HEK293 (cell line): Measurements from ENCODE around the gene COL18A1.

ENCODE experiments used
- CTCF ChIA-PET: fragments of 350-600 bp; formaldehyde crosslinking; extraction: SDS; loops from one replicate; lab custom pipeline; 2021; ENCODE audit warnings: antibody characterized with exemption; lab: Yijun Ruan, JAX
- POLR2A ChIA-PET: fragments of 300-600 bp; formaldehyde crosslinking; extraction: SDS; loops from one replicate; lab custom pipeline; 2020; ENCODE audit warnings: antibody characterized with exemption, inconsistent platforms; lab: Yijun Ruan, JAX
- H3K27ac ChIP-seq: fragments of 200-500 bp; sonication (Bioruptor generic); 2 replicates; pipeline ENCODE4 v1.5.1; 2014; ENCODE audit warnings: low read depth, low read length, control low read depth, inconsistent platforms; ENCODE audit errors: extremely low read depth
- H3K36me3 ChIP-seq, 2 experiments: fragments of 200-500 bp in 1 of 2; sonication (Bioruptor generic) in 1 of 2; 1 replicate in 1 of 2; 2 replicates in 1 of 2; pipeline ENCODE4 v1.5.1; 2014 to 2017; ENCODE audit warnings: inconsistent platforms in 2 of 2, low read length in 2 of 2; ENCODE audit not compliant: control insufficient read depth in 2 of 2, insufficient read depth in 1 of 2
- H3K4me1 ChIP-seq: fragments of 200-500 bp; sonication (Bioruptor generic); 2 replicates; pipeline ENCODE4 v1.5.1; 2014; ENCODE audit warnings: mild to moderate bottlenecking, low read length, inconsistent platforms; ENCODE audit not compliant: control insufficient read depth, insufficient read depth
- H3K4me3 ChIP-seq: 2 replicates; pipeline ENCODE4 v1.5.1; 2011; ENCODE audit warnings: low read depth, mild to moderate bottlenecking, control low read depth, low read length, moderate library complexity
- H3K9me3 ChIP-seq: fragments of 200-500 bp; sonication (Bioruptor generic); 2 replicates; pipeline ENCODE4 v1.5.1; 2014; ENCODE audit warnings: low read depth, low read length, inconsistent platforms; ENCODE audit not compliant: control insufficient read depth, insufficient read depth
- ELK4 ChIP-seq: IDR thresholded peaks from 2 replicates; pipeline ENCODE4 v1.6.1; 2011; ENCODE audit warnings: mild to moderate bottlenecking, low read depth, low read length, borderline replicate concordance
- KLF1 ChIP-seq: fragments of 450-650 bp; formaldehyde crosslinking; IDR thresholded peaks from 2 replicates; pipeline ENCODE4 v1.5.1; 2016; ENCODE audit warnings: missing biosample characterization, missing genetic modification characterization
- MEIS1 ChIP-seq: sonication (generic); formaldehyde crosslinking; IDR thresholded peaks from 2 replicates; pipeline ENCODE4 v1.8.1; 2022; ENCODE audit warnings: missing genetic modification reagents, mild to moderate bottlenecking, borderline replicate concordance
- RBAK ChIP-seq: fragments of 450-650 bp; formaldehyde crosslinking; IDR thresholded peaks from 2 replicates; pipeline ENCODE4 v1.5.1; 2016; ENCODE audit warnings: missing biosample characterization, missing genetic modification characterization
- SALL2 ChIP-seq: fragments of 450-650 bp; formaldehyde crosslinking; IDR thresholded peaks from 2 replicates; pipeline ENCODE4 v1.5.0; 2017; ENCODE audit warnings: missing biosample characterization, mild to moderate bottlenecking, missing genetic modification characterization, borderline replicate concordance
- TCF7L2 ChIP-seq: IDR thresholded peaks from 2 replicates; pipeline ENCODE4 v1.6.1; 2011; ENCODE audit warnings: low read depth, mild to moderate bottlenecking, inconsistent platforms, low read length, moderate library complexity, borderline replicate concordance
- ZBTB21 ChIP-seq: fragments of 450-650 bp; formaldehyde crosslinking; IDR thresholded peaks from 2 replicates; pipeline ENCODE4 v1.5.1; 2017; ENCODE audit warnings: missing biosample characterization, missing genetic modification characterization
- ZBTB6 ChIP-seq: fragments of 450-650 bp; formaldehyde crosslinking; IDR thresholded peaks from 2 replicates; pipeline ENCODE4 v1.5.1; 2017; ENCODE audit warnings: missing biosample characterization, missing genetic modification characterization
- ZFHX2 ChIP-seq: fragments of 450-650 bp; formaldehyde crosslinking; conservative IDR thresholded peaks from 2 replicates; pipeline ENCODE4 v1.5.1; 2016; ENCODE audit warnings: missing biosample characterization, missing genetic modification characterization
- ZNF146 ChIP-seq: fragments of 450-650 bp; formaldehyde crosslinking; IDR thresholded peaks from 2 replicates; pipeline ENCODE4 v1.5.1; 2016; ENCODE audit warnings: missing biosample characterization, missing genetic modification characterization
- ZNF155 ChIP-seq: fragments of 450-650 bp; formaldehyde crosslinking; IDR thresholded peaks from 2 replicates; pipeline ENCODE4 v1.5.1; 2016; ENCODE audit warnings: missing biosample characterization, missing genetic modification characterization
- ZNF311 ChIP-seq: fragments of 450-650 bp; formaldehyde crosslinking; IDR thresholded peaks from 2 replicates; pipeline ENCODE4 v1.5.1; 2017; ENCODE audit warnings: missing biosample characterization, missing genetic modification characterization, borderline replicate concordance
- ZNF354C ChIP-seq: fragments of 450-650 bp; formaldehyde crosslinking; IDR thresholded peaks from 2 replicates; pipeline ENCODE4 v1.5.1; 2016; ENCODE audit warnings: missing biosample characterization, missing genetic modification characterization, low read depth, borderline replicate concordance
- ZNF394 ChIP-seq: fragments of 450-650 bp; formaldehyde crosslinking; IDR thresholded peaks from 2 replicates; pipeline ENCODE4 v1.5.1; 2016; ENCODE audit warnings: missing biosample characterization, missing genetic modification characterization, mild to moderate bottlenecking, moderate library complexity, borderline replicate concordance
- ZNF404 ChIP-seq: fragments of 450-650 bp; formaldehyde crosslinking; IDR thresholded peaks from 2 replicates; pipeline ENCODE4 v1.5.1; 2017; ENCODE audit warnings: missing biosample characterization, missing genetic modification characterization
- ZNF416 ChIP-seq: fragments of 450-650 bp; formaldehyde crosslinking; IDR thresholded peaks from 2 replicates; pipeline ENCODE4 v1.5.1; 2016; ENCODE audit warnings: missing biosample characterization, missing genetic modification characterization
- ZNF426 ChIP-seq: fragments of 450-650 bp; formaldehyde crosslinking; IDR thresholded peaks from 2 replicates; pipeline ENCODE4 v1.5.1; 2017; ENCODE audit warnings: missing biosample characterization, missing genetic modification characterization, mild to moderate bottlenecking, inconsistent platforms, moderate library complexity
- ZNF510 ChIP-seq: fragments of 450-650 bp; formaldehyde crosslinking; IDR thresholded peaks from 2 replicates; pipeline ENCODE4 v1.5.1; 2018; ENCODE audit warnings: mild to moderate bottlenecking, missing genetic modification characterization, missing biosample characterization; ENCODE audit not compliant: insufficient replicate concordance
- ZNF623 ChIP-seq: fragments of 450-650 bp; formaldehyde crosslinking; IDR thresholded peaks from 2 replicates; pipeline ENCODE4 v1.5.1; 2016; ENCODE audit warnings: missing biosample characterization, missing genetic modification characterization
- ZNF660 ChIP-seq: fragments of 450-650 bp; IDR thresholded peaks from 2 replicates; pipeline ENCODE4 v1.5.1; 2018; ENCODE audit warnings: missing biosample characterization, mild to moderate bottlenecking, missing genetic modification characterization
- ZNF670 ChIP-seq: fragments of 450-650 bp; formaldehyde crosslinking; IDR thresholded peaks from 2 replicates; pipeline ENCODE4 v1.5.1; 2016; ENCODE audit warnings: missing biosample characterization, missing genetic modification characterization, low read depth
- ZNF768 ChIP-seq: fragments of 450-650 bp; formaldehyde crosslinking; IDR thresholded peaks from 2 replicates; pipeline ENCODE4 v1.5.1; 2018; ENCODE audit warnings: missing biosample characterization, mild to moderate bottlenecking, missing genetic modification characterization
- ZNF777 ChIP-seq: fragments of 450-650 bp; formaldehyde crosslinking; IDR thresholded peaks from 2 replicates; pipeline ENCODE4 v1.5.1; 2017; ENCODE audit warnings: missing biosample characterization, missing genetic modification characterization, borderline replicate concordance
- ZNF785 ChIP-seq: fragments of 450-650 bp; formaldehyde crosslinking; IDR thresholded peaks from 2 replicates; pipeline ENCODE4 v1.5.1; 2016; ENCODE audit warnings: missing biosample characterization, missing genetic modification characterization
- ZSCAN23 ChIP-seq: fragments of 450-650 bp; formaldehyde crosslinking; IDR thresholded peaks from 2 replicates; pipeline ENCODE4 v1.5.1; 2016; ENCODE audit warnings: missing biosample characterization, missing genetic modification characterization
- TF ChIP-seq, protein P1 (sequence below): fragments of 450-650 bp; IDR thresholded peaks from 2 replicates; pipeline ENCODE4 v1.5.1; 2018; ENCODE audit warnings: missing biosample characterization, mild to moderate bottlenecking, missing genetic modification characterization

Gene COL18A1

DNA sequence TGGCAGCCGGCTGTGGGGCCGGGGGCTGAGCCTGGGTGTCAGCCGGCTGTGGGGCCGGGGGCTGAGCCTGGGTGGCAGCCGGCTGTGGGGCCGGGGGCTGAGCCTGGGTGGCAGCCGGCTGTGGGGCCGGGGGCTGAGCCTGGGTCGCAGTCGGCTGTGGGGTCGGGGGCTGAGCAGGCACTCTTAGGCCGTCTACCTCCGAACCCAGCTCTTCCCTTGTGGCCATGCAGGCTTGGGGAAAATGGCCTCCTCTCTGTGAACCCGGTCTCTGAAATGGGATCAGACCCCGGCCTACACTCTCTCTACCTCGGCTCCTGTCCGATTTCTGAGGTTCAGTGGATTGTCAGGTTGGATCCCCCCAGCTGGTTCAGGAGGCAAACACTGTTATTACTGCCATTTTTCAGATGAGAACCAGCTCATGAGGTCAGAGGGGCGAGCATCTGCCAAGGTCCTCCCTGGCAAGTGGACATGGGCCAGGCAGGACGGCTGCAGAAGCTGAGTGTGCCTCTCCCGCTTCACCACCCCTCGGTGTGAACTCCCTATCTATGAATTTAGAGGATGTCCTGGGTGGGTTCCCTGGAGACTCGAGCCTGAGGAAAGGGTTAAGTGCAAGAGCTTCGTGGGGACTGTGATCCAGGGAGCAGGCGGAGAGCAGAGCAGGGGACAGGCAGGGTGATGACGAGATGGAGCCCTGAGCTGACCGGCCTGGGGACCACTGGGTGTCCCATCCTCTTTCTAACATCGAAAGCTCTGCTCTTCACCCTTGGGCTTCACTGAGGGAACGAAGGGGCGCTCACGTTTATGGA, 10.9 kb upstream of the COL18A1 start:
- no peak overlapping the region for H3K4me3 ChIP-seq
- H3K27ac ChIP-seq, result no peak overlapping the region
- ChIA-PET CTCF (interaction anchor here (0.6 to 0.7 kb wide), 3 partner anchors 85 to 487 kb away, joined by 3 to 4 read pairs (median 3); no protein-coding TSS in a partner anchor), POLR2A (interaction anchor here (0.5 kb wide), 1 partner anchor 18 kb away, joined by 3 read pairs; no protein-coding TSS in a partner anchor)
- H3K4me1 ChIP-seq, result no peaks in the 10 kb centered on the region
- TF ChIP-seq TCF7L2, result no peak
- no peaks in the 10 kb centered on the region for H3K9me3 ChIP-seq
- no peaks in the 10 kb centered on the region for H3K36me3 ChIP-seq

- POLR2A ChIA-PET, result no interaction called here
- CTCF ChIA-PET, result interaction anchor here (0.6 to 1.2 kb wide), 2 partner anchors 9 to 87 kb away, joined by 3 read pairs; no protein-coding TSS in a partner anchor
- Histone ChIP-seq H3K27ac (no peak overlapping the region), H3K4me3 (no peak overlapping the region), H3K4me1 (no peaks in the 10 kb centered on the region), H3K9me3 (no peaks in the 10 kb centered on the region), H3K36me3 (no peaks in the 10 kb centered on the region)
- TF ChIP-seq ZNF768 (no peak), ZNF416 (tag by site-specific recombination) (no peak), ZFHX2 (no peak), ELK4 (no peak), ZBTB6 (tag by site-specific recombination) (no peak), ZNF510 (no peak), ZNF146 (tag by site-specific recombination) (no peak), ZNF785 (tag by site-specific recombination) (no peak), ZBTB21 (tag by site-specific recombination) (no peak), RBAK (tag by site-specific recombination) (no peak), ZNF311 (no peak), ZNF426 (tag by site-specific recombination) (no peak), ZNF623 (tag by site-specific recombination) (no peak), ZNF155 (tag by site-specific recombination) (no peak), ZSCAN23 (tag by site-specific recombination) (no peak)
- TF ChIP-seq, protein P1, sequence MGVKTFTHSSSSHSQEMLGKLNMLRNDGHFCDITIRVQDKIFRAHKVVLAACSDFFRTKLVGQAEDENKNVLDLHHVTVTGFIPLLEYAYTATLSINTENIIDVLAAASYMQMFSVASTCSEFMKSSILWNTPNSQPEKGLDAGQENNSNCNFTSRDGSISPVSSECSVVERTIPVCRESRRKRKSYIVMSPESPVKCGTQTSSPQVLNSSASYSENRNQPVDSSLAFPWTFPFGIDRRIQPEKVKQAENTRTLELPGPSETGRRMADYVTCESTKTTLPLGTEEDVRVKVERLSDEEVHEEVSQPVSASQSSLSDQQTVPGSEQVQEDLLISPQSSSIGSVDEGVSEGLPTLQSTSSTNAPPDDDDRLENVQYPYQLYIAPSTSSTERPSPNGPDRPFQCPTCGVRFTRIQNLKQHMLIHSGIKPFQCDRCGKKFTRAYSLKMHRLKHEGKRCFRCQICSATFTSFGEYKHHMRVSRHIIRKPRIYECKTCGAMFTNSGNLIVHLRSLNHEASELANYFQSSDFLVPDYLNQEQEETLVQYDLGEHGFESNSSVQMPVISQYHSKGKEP (tag by site-specific recombination), result no peak
- TF ChIP-seq, all 188 proteins: peak for 0
These were observed 8.4 kb upstream of the COL18A1 start for GRCh38 chr21:45396620-45396995.

DNA sequence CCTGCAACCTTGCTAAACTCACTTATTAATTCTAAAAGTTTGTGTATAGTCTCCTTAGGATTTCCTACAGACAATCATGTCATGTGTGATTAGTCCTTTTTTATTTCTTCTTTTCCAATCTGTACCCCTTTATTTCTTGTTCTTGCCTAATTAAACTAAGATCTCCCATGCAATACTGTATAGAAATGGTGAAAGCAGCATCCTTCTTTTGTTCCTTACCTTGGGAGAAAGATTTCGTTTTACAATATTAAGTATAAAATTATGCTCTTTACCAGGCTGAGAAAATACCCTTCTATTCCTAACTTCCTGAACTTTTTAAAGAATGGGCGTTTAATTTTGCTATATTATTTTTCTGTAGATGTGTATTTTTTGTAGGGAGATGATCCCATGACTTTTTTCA, 7.6 kb upstream of the COL18A1 start:
- ChIA-PET CTCF (interaction anchor here (0.6 to 1.0 kb wide), 2 partner anchors 88 to 105 kb away, joined by 3 to 5 read pairs; no protein-coding TSS in a partner anchor), POLR2A (no interaction called here)
- H3K36me3 ChIP-seq, result no peaks in the 10 kb centered on the region
- no peak overlapping the region for H3K27ac ChIP-seq
- TF ChIP-seq SALL2 (tag by site-specific recombination) (no peak), ZNF416 (tag by site-specific recombination) (no peak), MEIS1 (CRISPR knock-in tag) (no peak), ZNF394 (tag by site-specific recombination) (no peak), ZNF777 (tag by site-specific recombination) (no peak), ZNF670 (tag by site-specific recombination) (no peak), ZNF660 (tag by site-specific recombination) (no peak), ZNF404 (tag by site-specific recombination) (no peak), KLF1 (tag by site-specific recombination) (no peak), ZNF354C (tag by site-specific recombination) (no peak), TCF7L2 (no peak)
- H3K4me1 ChIP-seq, result no peaks in the 10 kb centered on the region
- H3K9me3 ChIP-seq, result no peaks in the 10 kb centered on the region
- no peak overlapping the region for H3K4me3 ChIP-seq
